ENCODE measurements around the gene SFT2D1. TPM values are rescaled to one million over a fixed set of nuclear protein-coding genes. Genes with fewer than 3 reads are reported as not detected.
A peak's percentile ranks its signal among the peaks of the same experiment; 100 is the strongest.

SFT2D1 gene
- total and polyA plus RNA-seq, 9 donors: 21.1 to 37.2 (median 35.8) TPM

DNA sequence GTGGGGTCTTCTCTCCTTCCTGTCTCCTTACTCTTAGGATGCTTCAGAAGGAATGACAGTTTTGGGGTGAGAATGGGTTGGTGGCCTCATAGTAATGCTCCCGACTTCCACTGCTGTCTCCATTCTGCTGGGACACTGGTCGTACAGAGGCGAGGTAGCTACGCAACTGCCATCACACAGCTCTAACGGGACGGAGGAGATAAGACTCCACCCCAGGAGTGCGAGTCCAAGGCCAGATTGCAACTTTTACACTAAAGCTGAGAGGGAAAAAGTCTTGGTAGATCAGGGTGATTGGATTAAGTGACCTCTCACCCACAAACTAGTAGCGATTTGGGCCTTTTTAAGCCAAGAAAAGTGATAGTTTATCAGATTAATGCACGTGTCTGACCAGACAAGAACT, 32.4 kb downstream of the SFT2D1 start:
- Histone ChIP-seq H3K27ac (ENCODE audit: low read length) (no peak overlapping the region), H3K27me3 (ENCODE audit: control insufficient read depth, insufficient read depth, low read length) (peaks cover 43% of the 10 kb centered on the region)
- no peak for DNase-seq

DNA sequence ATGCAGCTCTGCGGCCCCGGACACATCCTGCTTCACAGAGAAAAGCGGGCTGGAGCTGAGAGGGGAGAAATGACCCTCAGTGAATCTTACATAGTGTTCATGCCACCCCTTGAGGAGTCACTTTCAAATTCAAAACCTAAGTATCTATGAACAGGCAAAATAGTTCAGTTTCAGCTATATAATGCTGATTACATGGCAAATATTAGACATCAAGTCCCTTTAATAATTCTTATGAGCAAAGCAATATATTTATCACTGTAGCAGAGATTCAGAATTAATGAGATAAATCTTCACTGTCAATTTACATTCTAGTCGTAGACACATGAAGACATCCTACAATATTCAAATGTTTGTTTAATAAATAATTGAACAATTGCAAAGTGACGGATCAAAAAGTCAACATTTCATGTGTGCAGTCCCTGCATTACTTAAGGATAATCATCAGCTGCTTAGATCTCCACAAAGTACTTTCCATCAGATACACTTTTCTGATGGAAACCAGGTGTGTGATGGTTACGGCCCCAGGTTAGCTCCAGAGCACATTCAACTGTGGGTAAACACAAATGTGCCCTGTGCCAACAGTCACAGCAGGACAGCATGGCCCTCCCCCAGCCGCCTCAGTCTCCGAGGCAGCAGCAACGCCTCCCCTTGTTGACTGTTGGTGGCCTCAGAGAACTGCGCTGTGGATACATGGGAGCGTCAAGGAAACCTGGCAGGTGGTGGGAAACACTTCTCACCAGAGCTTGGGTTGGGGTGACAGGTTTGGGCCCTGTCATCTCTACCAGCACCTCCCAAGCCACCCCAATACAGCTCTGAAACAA, 33.4 kb downstream of the SFT2D1 start:
- H3K4me1 ChIP-seq (ENCODE audit: control insufficient read depth, insufficient read depth, low read length): peaks cover 2% of the 10 kb centered on the region
- H3K36me3 ChIP-seq (ENCODE audit: control insufficient read depth, insufficient read depth, low read length): no peaks in the 10 kb centered on the region
- H3K9me3 ChIP-seq (replicated peaks; ENCODE audit: control insufficient read depth, low read depth, low read length): no peaks in the 10 kb centered on the region
- H3K27me3 ChIP-seq (ENCODE audit: control insufficient read depth, insufficient read depth, low read length): peaks cover 46% of the 10 kb centered on the region
- no peak for DNase-seq
- H3K27ac ChIP-seq (ENCODE audit: low read length): no peak overlapping the region
- WGBS (ENCODE audit: insufficient coverage): 10% methylated on average over 2 of the region's 11 CpGs
- no peak overlapping the region for H3K4me3 ChIP-seq (ENCODE audit: low read length)

More for the DNA sequence above, 32.4 kb downstream of the SFT2D1 start:
- H3K4me1 ChIP-seq (ENCODE audit: control insufficient read depth, insufficient read depth, low read length): peaks cover 2% of the 10 kb centered on the region
- no peaks in the 10 kb centered on the region for H3K9me3 ChIP-seq (replicated peaks; ENCODE audit: control insufficient read depth, low read depth, low read length)
- H3K4me3 ChIP-seq (ENCODE audit: low read length): no peak overlapping the region
- 100% methylated on average over 1 of the region's 9 CpGs for WGBS (ENCODE audit: insufficient coverage)
- H3K36me3 ChIP-seq (ENCODE audit: control insufficient read depth, insufficient read depth, low read length): no peaks in the 10 kb centered on the region

DNA sequence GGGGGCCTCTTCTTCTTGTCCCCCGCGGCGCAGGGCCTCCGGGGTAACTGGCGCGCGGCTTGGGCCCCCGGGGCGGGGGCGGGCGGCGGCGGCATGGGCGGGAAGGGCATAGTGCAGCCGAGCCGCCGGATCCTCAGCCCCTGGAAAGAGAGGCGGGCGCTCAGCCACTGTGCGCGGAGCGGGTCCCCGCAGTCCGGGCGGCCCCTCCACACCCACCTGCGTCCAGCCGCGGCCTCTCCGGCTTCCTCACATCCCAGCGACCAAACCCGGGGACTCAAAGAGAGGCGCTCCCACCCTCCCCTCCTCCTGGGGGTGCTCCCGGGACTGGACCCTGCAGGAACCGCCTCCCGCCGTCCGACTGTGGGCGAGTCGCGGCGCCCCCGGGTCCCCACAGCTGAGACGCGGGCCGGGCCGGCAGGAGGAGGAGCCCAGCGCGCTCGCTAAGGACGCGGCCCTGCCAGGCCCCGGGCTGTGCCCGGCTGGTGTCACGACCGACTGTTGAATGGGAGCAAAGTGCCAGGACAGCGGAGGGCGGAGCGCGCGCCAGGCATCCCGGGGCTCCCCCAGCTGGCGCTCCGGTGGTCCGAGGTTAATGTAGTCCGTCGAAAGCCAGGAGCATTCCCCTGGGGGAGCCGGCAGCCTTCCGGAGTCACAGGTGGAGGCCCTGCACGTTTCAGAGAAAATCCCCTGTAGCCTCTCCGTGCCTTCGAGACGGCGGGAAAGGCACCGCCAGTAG, 34.1 kb downstream of the SFT2D1 start, which contains the start of gene PRR18:
Gene PRR18, minus strand, starts transcription at position 360 of the 736 bp plus-strand sequence. Its CDS starts 250 bp downstream, at position 110.
- Histone ChIP-seq H3K9me3 (replicated peaks; ENCODE audit: control insufficient read depth, low read depth, low read length) (no peaks in the 10 kb centered on the region), H3K4me3 (ENCODE audit: low read length) (peak within 1 kb of the TSS; percentile 48), H3K4me1 (ENCODE audit: control insufficient read depth, insufficient read depth, low read length) (peaks cover 2% of the 10 kb centered on the region), H3K36me3 (ENCODE audit: control insufficient read depth, insufficient read depth, low read length) (no peaks in the 10 kb centered on the region), H3K27me3 (ENCODE audit: control insufficient read depth, insufficient read depth, low read length) (peaks cover 46% of the 10 kb centered on the region), H3K27ac (ENCODE audit: low read length) (no peak within 1 kb of the TSS)
- under 1% methylated on average over 69 of the region's 74 CpGs for WGBS (ENCODE audit: insufficient coverage)
- DNase-seq: peak; percentile 24

DNA sequence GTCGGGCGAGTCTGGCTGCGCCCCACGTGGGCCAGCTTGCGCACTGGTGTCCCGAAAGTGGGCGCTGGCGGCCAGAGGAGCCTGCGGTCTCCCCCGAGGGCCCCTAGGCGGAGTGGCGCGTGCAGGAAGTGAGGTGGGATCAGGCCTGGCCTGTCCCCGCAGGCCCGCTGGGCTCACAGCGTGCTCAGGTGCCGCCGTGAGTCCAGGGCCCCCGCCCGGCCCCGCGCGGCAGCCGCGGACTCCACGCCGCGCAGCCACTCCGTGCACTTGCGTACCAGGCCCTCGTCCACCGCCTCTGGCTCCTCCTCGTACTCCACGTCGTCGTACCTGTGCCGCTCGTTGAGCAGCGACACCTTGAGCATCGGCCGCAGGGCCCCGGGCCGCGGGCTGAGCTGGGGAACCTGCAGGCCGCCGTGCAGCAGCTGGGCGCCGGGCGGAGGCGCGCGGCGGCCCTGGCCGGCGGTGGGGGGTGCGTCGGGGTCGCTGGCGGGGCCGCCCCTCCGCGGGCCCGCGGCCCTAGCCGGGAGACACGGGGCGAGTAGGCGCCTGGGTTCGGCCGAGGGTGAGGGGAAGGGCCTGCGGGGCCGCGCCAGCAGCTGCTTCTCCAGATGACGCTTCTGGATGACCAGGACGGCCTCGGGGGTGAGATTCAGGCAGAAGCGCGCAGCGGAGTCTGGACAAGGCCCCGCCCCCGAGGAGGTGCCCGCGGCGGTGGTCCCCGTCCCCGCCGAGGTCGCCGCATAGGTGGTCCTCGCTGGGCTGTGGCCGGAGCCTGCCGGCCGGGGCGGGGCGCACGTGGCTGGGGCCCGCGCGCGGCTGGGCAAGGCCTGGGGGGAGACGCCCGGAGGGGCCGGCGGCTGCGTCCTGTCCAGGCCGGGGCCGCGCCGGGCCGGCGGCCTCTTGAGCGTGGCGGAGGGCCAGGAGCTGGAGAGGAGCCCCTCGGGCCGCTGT, 35.0 kb downstream of the SFT2D1 start:
- Histone ChIP-seq H3K4me1 (ENCODE audit: control insufficient read depth, insufficient read depth, low read length) (peaks cover 2% of the 10 kb centered on the region), H3K27me3 (ENCODE audit: control insufficient read depth, insufficient read depth, low read length) (peaks cover 47% of the 10 kb centered on the region), H3K4me3 (ENCODE audit: low read length) (peak overlapping the region; percentile 48), H3K9me3 (replicated peaks; ENCODE audit: control insufficient read depth, low read depth, low read length) (no peaks in the 10 kb centered on the region), H3K36me3 (ENCODE audit: control insufficient read depth, insufficient read depth, low read length) (no peaks in the 10 kb centered on the region), H3K27ac (ENCODE audit: low read length) (no peak overlapping the region)
- whole genome bisulfite sequencing (ENCODE audit: insufficient coverage): 2% methylated on average over 115 of the region's 115 CpGs
- peak; percentile 42 for DNase-seq

DNA sequence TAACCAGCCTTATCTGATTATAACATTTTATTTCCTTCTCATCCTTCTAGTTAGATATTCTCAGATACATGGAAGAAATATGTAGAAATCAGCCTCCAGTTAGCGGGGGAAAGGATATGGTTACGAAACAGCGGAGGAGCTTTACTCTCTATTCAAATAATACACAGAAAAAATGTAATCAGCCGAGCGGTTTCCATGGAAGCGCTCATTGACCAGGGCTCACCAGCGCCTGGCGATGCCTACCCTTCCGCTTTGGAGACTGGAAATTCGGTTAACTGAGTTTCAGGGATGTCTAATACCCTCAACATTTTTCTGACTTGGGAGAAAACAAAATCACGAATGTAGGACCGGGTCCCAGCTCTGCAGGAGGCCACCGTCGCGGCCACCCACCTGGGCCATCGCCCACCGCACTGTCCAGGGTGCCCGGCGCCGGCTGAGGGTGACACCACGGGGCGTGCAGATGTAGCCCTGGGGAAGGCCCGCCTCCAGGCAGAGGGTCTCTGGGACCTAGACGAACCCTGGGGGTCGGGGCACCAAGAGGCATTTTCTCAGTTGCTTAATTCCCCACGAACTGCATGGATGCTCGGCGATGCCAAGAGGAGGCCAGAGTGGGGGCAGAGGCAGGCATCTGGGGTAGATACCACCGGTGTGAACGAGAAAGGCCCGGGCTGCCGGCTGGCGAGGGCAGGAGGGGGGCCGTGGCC, 35.8 kb downstream of the SFT2D1 start:
- WGBS (ENCODE audit: insufficient coverage): 54% methylated on average over 31 of the region's 34 CpGs
- Histone ChIP-seq H3K36me3 (ENCODE audit: control insufficient read depth, insufficient read depth, low read length) (no peaks in the 10 kb centered on the region), H3K27me3 (ENCODE audit: control insufficient read depth, insufficient read depth, low read length) (peaks cover 50% of the 10 kb centered on the region), H3K4me3 (ENCODE audit: low read length) (no peak overlapping the region), H3K4me1 (ENCODE audit: control insufficient read depth, insufficient read depth, low read length) (peaks cover 2% of the 10 kb centered on the region), H3K9me3 (replicated peaks; ENCODE audit: control insufficient read depth, low read depth, low read length) (no peaks in the 10 kb centered on the region), H3K27ac (ENCODE audit: low read length) (no peak overlapping the region)
- no peak for DNase-seq

DNA sequence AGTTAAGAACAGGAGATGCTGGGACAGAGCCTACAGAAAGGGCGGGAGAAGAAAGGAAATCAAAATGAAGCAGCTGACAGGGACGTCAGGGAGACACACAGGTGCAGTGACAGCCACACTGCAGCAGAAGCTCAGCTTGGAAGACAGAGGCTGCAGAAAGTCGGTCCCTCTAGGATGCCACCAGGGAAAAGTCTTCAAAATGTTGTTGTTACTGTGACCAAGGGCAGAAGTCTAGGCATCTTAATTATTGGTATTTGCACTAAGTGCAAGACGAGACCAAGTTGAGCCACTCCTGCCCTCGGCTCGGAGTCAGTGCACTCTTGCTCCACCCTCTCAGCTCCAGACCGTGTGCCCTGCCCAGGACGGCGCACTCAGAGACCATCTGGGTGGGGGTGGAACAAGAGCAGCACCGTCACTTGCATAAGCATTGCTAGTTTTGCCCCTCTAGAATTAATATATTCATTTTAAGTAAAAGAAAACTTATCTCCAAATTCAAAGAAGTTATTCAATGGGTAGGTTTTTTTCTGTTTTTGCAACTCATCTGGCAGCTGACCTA, 36.7 kb downstream of the SFT2D1 start:
- H3K4me3 ChIP-seq (ENCODE audit: low read length): no peak overlapping the region
- peaks cover 48% of the 10 kb centered on the region for H3K27me3 ChIP-seq (ENCODE audit: control insufficient read depth, insufficient read depth, low read length)
- H3K27ac ChIP-seq (ENCODE audit: low read length): no peak overlapping the region
- WGBS (ENCODE audit: insufficient coverage): 41% methylated on average over 3 of the region's 10 CpGs
- H3K36me3 ChIP-seq (ENCODE audit: control insufficient read depth, insufficient read depth, low read length): no peaks in the 10 kb centered on the region
- H3K9me3 ChIP-seq (replicated peaks; ENCODE audit: control insufficient read depth, low read depth, low read length): no peaks in the 10 kb centered on the region
- DNase-seq: no peak
- peaks cover 2% of the 10 kb centered on the region for H3K4me1 ChIP-seq (ENCODE audit: control insufficient read depth, insufficient read depth, low read length)

DNA sequence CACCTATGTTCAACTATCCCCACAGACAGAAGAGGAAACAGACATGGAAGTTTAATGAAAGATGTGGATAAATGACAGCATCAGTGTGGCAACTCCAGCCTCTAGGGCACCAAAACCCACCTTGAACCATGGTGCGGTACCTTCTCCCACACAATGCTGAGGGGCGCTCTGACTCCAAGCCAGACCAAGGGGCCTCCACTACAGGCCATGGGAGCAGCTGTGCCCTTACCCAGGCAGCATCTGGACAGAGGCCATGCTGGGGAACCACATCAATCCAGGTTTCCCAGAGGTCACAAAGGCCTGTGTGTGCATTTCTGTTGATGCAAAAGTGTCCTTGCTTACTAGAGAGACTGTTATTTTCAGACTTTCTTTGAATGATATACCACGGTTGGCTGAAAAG, 38.2 kb downstream of the SFT2D1 start:
- 51% methylated on average over 2 of the region's 3 CpGs for WGBS (ENCODE audit: insufficient coverage)
- H3K36me3 ChIP-seq (ENCODE audit: control insufficient read depth, insufficient read depth, low read length): no peaks in the 10 kb centered on the region
- peaks cover 35% of the 10 kb centered on the region for H3K27me3 ChIP-seq (ENCODE audit: control insufficient read depth, insufficient read depth, low read length)
- H3K4me1 ChIP-seq (ENCODE audit: control insufficient read depth, insufficient read depth, low read length): peaks cover 2% of the 10 kb centered on the region
- DNase-seq: no peak
- no peaks in the 10 kb centered on the region for H3K9me3 ChIP-seq (replicated peaks; ENCODE audit: control insufficient read depth, low read depth, low read length)
- H3K27ac ChIP-seq (ENCODE audit: low read length): no peak overlapping the region
- no peak overlapping the region for H3K4me3 ChIP-seq (ENCODE audit: low read length)

DNA sequence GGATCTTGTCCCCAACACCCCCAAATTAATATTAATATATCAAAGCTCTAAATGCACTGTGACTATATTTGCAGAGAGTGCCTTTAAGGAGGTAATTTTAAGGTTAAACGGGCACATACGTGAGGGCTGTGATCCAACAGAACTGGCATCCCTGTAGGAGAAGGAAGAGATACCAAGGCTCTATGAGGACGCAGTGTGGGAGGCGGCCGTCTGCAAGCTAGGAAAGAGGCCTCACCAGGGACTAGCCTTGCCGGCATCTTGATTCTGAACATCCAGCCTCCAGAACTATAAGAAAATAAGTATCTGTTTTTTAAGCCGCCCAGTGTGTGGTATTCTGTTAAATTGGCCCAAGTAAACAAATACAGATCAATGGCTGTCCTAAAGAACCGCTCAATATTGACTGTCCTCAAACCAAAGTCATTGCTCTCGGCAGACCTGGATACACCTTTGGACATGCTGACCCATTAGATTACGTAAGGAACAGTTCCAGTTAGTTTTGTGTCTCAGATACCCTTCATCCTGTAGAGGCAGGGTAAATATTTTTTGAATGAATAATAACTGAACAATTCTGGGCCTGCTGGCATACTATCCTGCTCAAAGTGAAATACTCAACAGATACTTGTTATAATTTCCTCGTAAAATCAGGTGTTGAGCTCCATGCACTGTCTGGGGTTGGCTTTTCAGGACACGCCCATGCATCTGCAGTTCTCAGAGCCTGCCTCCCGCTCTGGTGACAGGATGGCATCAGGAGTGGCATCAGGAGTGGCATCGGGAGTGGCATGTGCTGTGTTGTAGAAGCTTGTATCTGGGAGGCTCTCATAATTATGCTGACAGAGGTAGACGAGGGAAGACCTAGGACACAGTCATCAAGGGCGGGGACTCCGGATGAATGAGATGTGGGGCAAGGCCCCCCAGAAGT, 40.5 kb downstream of the SFT2D1 start:
- H3K27ac ChIP-seq (ENCODE audit: low read length): no peak overlapping the region
- H3K27me3 ChIP-seq (ENCODE audit: control insufficient read depth, insufficient read depth, low read length): peaks cover 28% of the 10 kb centered on the region
- WGBS (ENCODE audit: insufficient coverage): 87% methylated on average over 11 of the region's 17 CpGs
- H3K9me3 ChIP-seq (replicated peaks; ENCODE audit: control insufficient read depth, low read depth, low read length): no peaks in the 10 kb centered on the region
- H3K36me3 ChIP-seq (ENCODE audit: control insufficient read depth, insufficient read depth, low read length): no peaks in the 10 kb centered on the region
- DNase-seq: no peak
- no peaks in the 10 kb centered on the region for H3K4me1 ChIP-seq (ENCODE audit: control insufficient read depth, insufficient read depth, low read length)
- H3K4me3 ChIP-seq (ENCODE audit: low read length): no peak overlapping the region

All from muscle of leg (tissue), 11 donors.